Tibial nerve (tissue), 4 donors: ENCODE data around the gene ATP11A.

Experiments used
- EP300 ChIP-seq, 2 donors: sonication (generic); formaldehyde crosslinking; IDR thresholded peaks; one replicate each; pipeline ENCODE4 v1.6.1; 2017; ENCODE audit warnings: antibody characterized with exemption in 2 of 2, mild to moderate bottlenecking in 1 of 2
- POLR2A ChIP-seq, 2 donors: fragments of 450-650 bp; IDR thresholded peaks; one replicate each; pipeline ENCODE4 v1.6.1; 2017; ENCODE audit warnings: antibody characterized with exemption in 2 of 2, mild to moderate bottlenecking in 2 of 2, moderate library complexity in 2 of 2
- TF ChIP-seq, protein P1 (sequence below), 5 experiments: fragments of 200-600 bp in 3 of 5; fragments of 450-650 bp in 2 of 5; sonication (generic) in 3 of 5; IDR thresholded peaks; one replicate each; pipeline ENCODE4 v1.5.1; 2016 to 2019; ENCODE audit warnings: antibody characterized with exemption in 5 of 5, mild to moderate bottlenecking in 3 of 5, moderate library complexity in 2 of 5

DNA sequence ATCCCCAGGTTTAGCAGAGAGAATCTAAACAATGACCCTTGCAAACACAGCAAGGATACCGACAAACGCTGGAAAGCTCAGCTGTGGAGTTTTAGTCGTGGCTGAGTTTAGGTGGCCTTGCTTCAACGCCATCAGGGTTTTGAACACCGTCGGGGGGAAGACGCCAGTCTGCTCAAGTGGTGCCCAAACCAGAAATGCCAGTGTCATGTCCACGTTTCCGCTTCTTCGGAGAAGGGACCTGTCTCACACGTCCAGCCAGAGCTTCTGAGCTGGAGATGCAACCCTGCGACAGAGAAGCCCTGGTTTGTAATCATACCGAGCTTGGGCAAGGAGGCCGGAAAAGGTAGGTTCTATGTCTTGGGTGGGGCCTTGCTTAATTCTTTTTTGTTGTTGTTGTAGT, 42.6 kb upstream of the ATP11A start:
- TF ChIP-seq, protein P1, sequence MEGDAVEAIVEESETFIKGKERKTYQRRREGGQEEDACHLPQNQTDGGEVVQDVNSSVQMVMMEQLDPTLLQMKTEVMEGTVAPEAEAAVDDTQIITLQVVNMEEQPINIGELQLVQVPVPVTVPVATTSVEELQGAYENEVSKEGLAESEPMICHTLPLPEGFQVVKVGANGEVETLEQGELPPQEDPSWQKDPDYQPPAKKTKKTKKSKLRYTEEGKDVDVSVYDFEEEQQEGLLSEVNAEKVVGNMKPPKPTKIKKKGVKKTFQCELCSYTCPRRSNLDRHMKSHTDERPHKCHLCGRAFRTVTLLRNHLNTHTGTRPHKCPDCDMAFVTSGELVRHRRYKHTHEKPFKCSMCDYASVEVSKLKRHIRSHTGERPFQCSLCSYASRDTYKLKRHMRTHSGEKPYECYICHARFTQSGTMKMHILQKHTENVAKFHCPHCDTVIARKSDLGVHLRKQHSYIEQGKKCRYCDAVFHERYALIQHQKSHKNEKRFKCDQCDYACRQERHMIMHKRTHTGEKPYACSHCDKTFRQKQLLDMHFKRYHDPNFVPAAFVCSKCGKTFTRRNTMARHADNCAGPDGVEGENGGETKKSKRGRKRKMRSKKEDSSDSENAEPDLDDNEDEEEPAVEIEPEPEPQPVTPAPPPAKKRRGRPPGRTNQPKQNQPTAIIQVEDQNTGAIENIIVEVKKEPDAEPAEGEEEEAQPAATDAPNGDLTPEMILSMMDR (IDR thresholded peaks at IDR 0.05) = no peak
- no peak for TF ChIP-seq POLR2A (IDR thresholded peaks at IDR 0.05)
- no peak for TF ChIP-seq EP300 (IDR thresholded peaks at IDR 0.05)
